GM13977 (cell line): ENCODE measurements around the gene MAD2L2.

ENCODE experiments used
- DNase-seq: peaks from one replicate; pipeline ENCODE4 v3.0.0; 2012; ENCODE audit warnings: low spot score
- CTCF ChIP-seq: IDR thresholded peaks from 2 replicates; pipeline ENCODE4 v1.5.1; 2012; ENCODE audit warnings: mild to moderate bottlenecking, control low read depth; ENCODE audit not compliant: insufficient read depth; ENCODE audit errors: extremely low read depth, missing control alignments
- in situ Hi-C: fragments of 300-500 bp; cut with MboI; formaldehyde crosslinking; loops from one replicate; pipeline ENCODE4 v1.12.0; 2022; ENCODE audit warnings: low sequenced_read_pairs, low pct_unique_long_range_greater_than_20kb, mixed read lengths, inconsistent platforms; ENCODE audit not compliant: unreplicated experiment

MAD2L2 gene

GRCh38 chr1:11701551-11701961 is 20.6 kb upstream of the MAD2L2 start:
- TF ChIP-seq CTCF, result no peak
- in situ Hi-C loops, result no loop called here
- no peak for DNase-seq

- no peak for TF ChIP-seq CTCF
- in situ Hi-C loops, result no loop called here
- no peak for DNase-seq
Measured at GRCh38 chr1:11700601-11701467, 19.9 kb upstream of the MAD2L2 start.

GRCh38 chr1:11697893-11698210 is 16.9 kb upstream of the MAD2L2 start:
- no peak for DNase-seq
- TF ChIP-seq CTCF, result no peak
- in situ Hi-C loops, result no loop called here

GRCh38 chr1:11697188-11697892 is 16.4 kb upstream of the MAD2L2 start:
- DNase-seq, result no peak
- TF ChIP-seq CTCF, result no peak
- in situ Hi-C loops, result no loop called here

GRCh38 chr1:11695861-11696260 is 14.9 kb upstream of the MAD2L2 start:
- no peak for DNase-seq
- no peak for TF ChIP-seq CTCF
- in situ Hi-C loops, result no loop called here

- TF ChIP-seq CTCF, result no peak
- in situ Hi-C loops, result no loop called here
- DNase-seq, result no peak
Measured at GRCh38 chr1:11693917-11694316, 13.0 kb upstream of the MAD2L2 start.
